HEK293 (cell line): ENCODE measurements around the gene MARF1.
"Not testable (repeated sequence)": the region's sequence is repeated elsewhere in the genome, so short reads cannot be mapped to it uniquely, and the experiment has no call there.

Source experiments
- CTCF ChIA-PET: fragments of 350-600 bp; formaldehyde crosslinking; extraction: SDS; loops from one replicate; lab custom pipeline; 2021; ENCODE audit warnings: antibody characterized with exemption; lab: Yijun Ruan, JAX
- POLR2A ChIA-PET: fragments of 300-600 bp; formaldehyde crosslinking; extraction: SDS; loops from one replicate; lab custom pipeline; 2020; ENCODE audit warnings: antibody characterized with exemption, inconsistent platforms; lab: Yijun Ruan, JAX
- H3K27ac ChIP-seq: fragments of 200-500 bp; sonication (Bioruptor generic); 2 replicates; pipeline ENCODE4 v1.5.1; 2014; ENCODE audit warnings: low read depth, low read length, control low read depth, inconsistent platforms; ENCODE audit errors: extremely low read depth
- H3K36me3 ChIP-seq, 2 experiments: fragments of 200-500 bp in 1 of 2; sonication (Bioruptor generic) in 1 of 2; 1 replicate in 1 of 2; 2 replicates in 1 of 2; pipeline ENCODE4 v1.5.1; 2014 to 2017; ENCODE audit warnings: inconsistent platforms in 2 of 2, low read length in 2 of 2; ENCODE audit not compliant: control insufficient read depth in 2 of 2, insufficient read depth in 1 of 2
- H3K4me1 ChIP-seq: fragments of 200-500 bp; sonication (Bioruptor generic); 2 replicates; pipeline ENCODE4 v1.5.1; 2014; ENCODE audit warnings: mild to moderate bottlenecking, low read length, inconsistent platforms; ENCODE audit not compliant: control insufficient read depth, insufficient read depth
- H3K4me3 ChIP-seq: 2 replicates; pipeline ENCODE4 v1.5.1; 2011; ENCODE audit warnings: low read depth, mild to moderate bottlenecking, control low read depth, low read length, moderate library complexity
- H3K9me3 ChIP-seq: fragments of 200-500 bp; sonication (Bioruptor generic); 2 replicates; pipeline ENCODE4 v1.5.1; 2014; ENCODE audit warnings: low read depth, low read length, inconsistent platforms; ENCODE audit not compliant: control insufficient read depth, insufficient read depth
- GFI1B ChIP-seq: fragments of 450-650 bp; formaldehyde crosslinking; IDR thresholded peaks from 2 replicates; pipeline ENCODE4 v1.5.1; 2016; ENCODE audit warnings: missing biosample characterization, missing genetic modification characterization
- GLIS1 ChIP-seq: fragments of 450-650 bp; formaldehyde crosslinking; IDR thresholded peaks from 2 replicates; pipeline ENCODE4 v1.5.1; 2016; ENCODE audit warnings: missing biosample characterization, missing genetic modification characterization
- KLF1 ChIP-seq: fragments of 450-650 bp; formaldehyde crosslinking; IDR thresholded peaks from 2 replicates; pipeline ENCODE4 v1.5.1; 2016; ENCODE audit warnings: missing biosample characterization, missing genetic modification characterization
- KLF10 ChIP-seq: fragments of 450-650 bp; IDR thresholded peaks from 2 replicates; pipeline ENCODE4 v1.5.1; 2018; ENCODE audit warnings: missing biosample characterization, mild to moderate bottlenecking, missing genetic modification characterization
- KLF16 ChIP-seq: fragments of 450-650 bp; formaldehyde crosslinking; IDR thresholded peaks from 2 replicates; pipeline ENCODE4 v1.5.1; 2017; ENCODE audit warnings: missing biosample characterization, missing genetic modification characterization
- KLF9 ChIP-seq: fragments of 450-650 bp; formaldehyde crosslinking; IDR thresholded peaks from 2 replicates; pipeline ENCODE4 v1.5.1; 2016; ENCODE audit warnings: missing biosample characterization, missing genetic modification characterization, low read depth
- SP3 ChIP-seq: fragments of 450-650 bp; formaldehyde crosslinking; IDR thresholded peaks from 2 replicates; pipeline ENCODE4 v1.5.1; 2016; ENCODE audit warnings: missing biosample characterization, missing genetic modification characterization
- SP7 ChIP-seq: fragments of 450-650 bp; formaldehyde crosslinking; IDR thresholded peaks from 2 replicates; pipeline ENCODE4 v1.5.1; 2016; ENCODE audit warnings: missing biosample characterization, missing genetic modification characterization
- WT1 ChIP-seq: fragments of 450-650 bp; formaldehyde crosslinking; IDR thresholded peaks from 2 replicates; pipeline ENCODE4 v1.5.1; 2016; ENCODE audit warnings: missing biosample characterization, missing genetic modification characterization
- ZEB2 ChIP-seq: fragments of 450-650 bp; formaldehyde crosslinking; IDR thresholded peaks from 2 replicates; pipeline ENCODE4 v1.5.1; 2016; ENCODE audit warnings: missing biosample characterization, missing genetic modification characterization
- ZNF2 ChIP-seq: fragments of 450-650 bp; formaldehyde crosslinking; IDR thresholded peaks from 2 replicates; pipeline ENCODE4 v1.5.1; 2016; ENCODE audit warnings: missing biosample characterization, missing genetic modification characterization
- ZNF324 ChIP-seq: fragments of 450-650 bp; formaldehyde crosslinking; IDR thresholded peaks from 2 replicates; pipeline ENCODE4 v1.5.1; 2016; ENCODE audit warnings: missing biosample characterization, missing genetic modification characterization
- ZNF335 ChIP-seq: fragments of 450-650 bp; formaldehyde crosslinking; conservative IDR thresholded peaks from 2 replicates; pipeline ENCODE4 v1.5.1; 2016; ENCODE audit warnings: missing biosample characterization, missing genetic modification characterization
- ZNF529 ChIP-seq: fragments of 450-650 bp; formaldehyde crosslinking; IDR thresholded peaks from 2 replicates; pipeline ENCODE4 v1.5.1; 2017; ENCODE audit warnings: missing genetic modification characterization, missing biosample characterization; ENCODE audit not compliant: insufficient replicate concordance
- ZNF629 ChIP-seq: fragments of 450-650 bp; formaldehyde crosslinking; IDR thresholded peaks from 2 replicates; pipeline ENCODE4 v1.5.1; 2017; ENCODE audit warnings: missing biosample characterization, missing genetic modification characterization
- ZNF654 ChIP-seq: fragments of 450-650 bp; formaldehyde crosslinking; IDR thresholded peaks from 2 replicates; pipeline ENCODE4 v1.5.1; 2016; ENCODE audit warnings: low read depth, missing biosample characterization, missing genetic modification characterization
- ZNF76 ChIP-seq: fragments of 450-650 bp; formaldehyde crosslinking; IDR thresholded peaks from 2 replicates; pipeline ENCODE4; 2016; ENCODE audit warnings: low read depth, missing biosample characterization, missing genetic modification characterization, borderline replicate concordance
- ZNF843 ChIP-seq: fragments of 450-650 bp; formaldehyde crosslinking; IDR thresholded peaks from 2 replicates; pipeline ENCODE4 v1.5.1; 2016; ENCODE audit warnings: missing biosample characterization, missing genetic modification characterization
- ZSCAN23 ChIP-seq: fragments of 450-650 bp; formaldehyde crosslinking; IDR thresholded peaks from 2 replicates; pipeline ENCODE4 v1.5.1; 2016; ENCODE audit warnings: missing biosample characterization, missing genetic modification characterization
- ZXDB ChIP-seq: fragments of 450-650 bp; formaldehyde crosslinking; IDR thresholded peaks from 2 replicates; pipeline ENCODE4 v1.5.1; 2016; ENCODE audit warnings: missing biosample characterization, missing genetic modification characterization
- TF ChIP-seq, protein P1 (sequence below): fragments of 450-650 bp; formaldehyde crosslinking; IDR thresholded peaks from 2 replicates; pipeline ENCODE4 v1.5.1; 2016; ENCODE audit warnings: missing biosample characterization, missing genetic modification characterization
- TF ChIP-seq, protein P2 (sequence below): fragments of 450-650 bp; formaldehyde crosslinking; IDR thresholded peaks from 2 replicates; pipeline ENCODE4 v1.5.1; 2016; ENCODE audit warnings: missing biosample characterization, missing genetic modification characterization
- TF ChIP-seq, protein P3 (sequence below): fragments of 450-650 bp; formaldehyde crosslinking; IDR thresholded peaks from 2 replicates; pipeline ENCODE4 v1.5.1; 2017; ENCODE audit warnings: missing biosample characterization, missing genetic modification characterization
- TF ChIP-seq, protein P4 (sequence below): fragments of 450-650 bp; formaldehyde crosslinking; IDR thresholded peaks from 2 replicates; pipeline ENCODE4 v1.5.1; 2016; ENCODE audit warnings: missing biosample characterization, missing genetic modification characterization
- TF ChIP-seq, protein P5 (sequence below): fragments of 450-650 bp; formaldehyde crosslinking; IDR thresholded peaks from 2 replicates; pipeline ENCODE4 v1.5.1; 2016; ENCODE audit warnings: missing biosample characterization, missing genetic modification characterization
- TF ChIP-seq, protein P6 (sequence below): fragments of 450-650 bp; formaldehyde crosslinking; IDR thresholded peaks from 2 replicates; pipeline ENCODE4 v1.5.1; 2016; ENCODE audit warnings: missing biosample characterization, missing genetic modification characterization

The MARF1 gene

DNA sequence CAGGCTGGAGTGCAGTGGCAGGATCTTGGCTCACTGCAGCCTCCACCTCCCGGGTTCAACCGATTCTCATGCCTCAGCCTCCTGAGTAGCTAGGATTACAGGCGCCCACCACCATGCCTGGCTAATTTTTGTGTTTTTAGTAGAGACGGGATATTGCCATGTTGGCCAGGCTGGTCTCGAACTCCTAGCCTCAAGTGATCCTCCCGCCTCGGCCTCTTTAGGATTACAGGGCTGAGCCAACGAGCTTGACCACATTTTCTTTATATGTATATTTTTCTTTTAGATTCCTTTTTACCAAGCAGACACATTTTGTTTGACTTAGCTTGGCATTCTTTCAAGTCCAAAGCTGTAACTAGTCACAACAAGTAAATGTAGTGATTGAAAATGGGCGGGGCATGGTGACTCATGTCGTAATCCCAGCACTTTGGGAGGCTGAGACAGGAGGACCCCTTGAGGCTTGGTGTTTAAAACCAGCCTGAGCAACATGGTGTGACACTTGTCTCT is 2.1 kb upstream of the MARF1 start:
- TF ChIP-seq ZNF843 (tag by site-specific recombination) (0 out of 2 replicates have a peak, but pooled peaks have one; percentile 29), ZNF335 (tag by site-specific recombination) (peak; percentile 91), ZSCAN23 (0 out of 2 replicates have a peak, but pooled peaks have one; percentile 20), ZEB2 (peak; percentile 67), ZNF654 (tag by site-specific recombination) (0 out of 2 replicates have a peak, but pooled peaks have one; percentile 6), GFI1B (peak; percentile 52; the same call in 1 of the 2 replicates), ZNF529 (peak; percentile 2), ZXDB (peak; percentile 57; the same call in 1 of the 2 replicates), WT1 (tag by site-specific recombination) (peak; percentile 37), KLF10 (tag by site-specific recombination) (peak; percentile 88), GLIS1 (peak; percentile 73), SP3 (tag by site-specific recombination) (0 out of 2 replicates have a peak, but pooled peaks have one; percentile 25), KLF1 (tag by site-specific recombination) (peak; percentile 82; the same call in 1 of the 2 replicates), KLF9 (tag by site-specific recombination) (peak; percentile 90), ZNF76 (peak; percentile 46; the same call in 1 of the 2 replicates), ZNF324 (peak; percentile 59), SP7 (tag by site-specific recombination) (peak; percentile 72), ZNF2 (tag by site-specific recombination) (peak; percentile 75; the same call in 1 of the 2 replicates), KLF16 (peak; percentile 37; the same call in 1 of the 2 replicates), ZNF629 (tag by site-specific recombination) (peak; percentile 77)
- TF ChIP-seq, protein P1, sequence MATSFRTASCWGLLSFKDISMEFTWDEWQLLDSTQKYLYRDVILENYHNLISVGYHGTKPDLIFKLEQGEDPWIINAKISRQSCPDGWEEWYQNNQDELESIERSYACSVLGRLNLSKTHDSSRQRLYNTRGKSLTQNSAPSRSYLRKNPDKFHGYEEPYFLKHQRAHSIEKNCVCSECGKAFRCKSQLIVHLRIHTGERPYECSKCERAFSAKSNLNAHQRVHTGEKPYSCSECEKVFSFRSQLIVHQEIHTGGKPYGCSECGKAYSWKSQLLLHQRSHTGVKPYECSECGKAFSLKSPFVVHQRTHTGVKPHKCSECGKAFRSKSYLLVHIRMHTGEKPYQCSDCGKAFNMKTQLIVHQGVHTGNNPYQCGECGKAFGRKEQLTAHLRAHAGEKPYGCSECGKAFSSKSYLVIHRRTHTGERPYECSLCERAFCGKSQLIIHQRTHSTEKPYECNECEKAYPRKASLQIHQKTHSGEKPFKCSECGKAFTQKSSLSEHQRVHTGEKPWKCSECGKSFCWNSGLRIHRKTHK, result 0 out of 2 replicates have a peak, but pooled peaks have one; percentile 14
- TF ChIP-seq, protein P2, sequence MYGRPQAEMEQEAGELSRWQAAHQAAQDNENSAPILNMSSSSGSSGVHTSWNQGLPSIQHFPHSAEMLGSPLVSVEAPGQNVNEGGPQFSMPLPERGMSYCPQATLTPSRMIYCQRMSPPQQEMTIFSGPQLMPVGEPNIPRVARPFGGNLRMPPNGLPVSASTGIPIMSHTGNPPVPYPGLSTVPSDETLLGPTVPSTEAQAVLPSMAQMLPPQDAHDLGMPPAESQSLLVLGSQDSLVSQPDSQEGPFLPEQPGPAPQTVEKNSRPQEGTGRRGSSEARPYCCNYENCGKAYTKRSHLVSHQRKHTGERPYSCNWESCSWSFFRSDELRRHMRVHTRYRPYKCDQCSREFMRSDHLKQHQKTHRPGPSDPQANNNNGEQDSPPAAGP (tag by site-specific recombination), result peak; percentile 71; the same call in 1 of the 2 replicates
- TF ChIP-seq, protein P3, sequence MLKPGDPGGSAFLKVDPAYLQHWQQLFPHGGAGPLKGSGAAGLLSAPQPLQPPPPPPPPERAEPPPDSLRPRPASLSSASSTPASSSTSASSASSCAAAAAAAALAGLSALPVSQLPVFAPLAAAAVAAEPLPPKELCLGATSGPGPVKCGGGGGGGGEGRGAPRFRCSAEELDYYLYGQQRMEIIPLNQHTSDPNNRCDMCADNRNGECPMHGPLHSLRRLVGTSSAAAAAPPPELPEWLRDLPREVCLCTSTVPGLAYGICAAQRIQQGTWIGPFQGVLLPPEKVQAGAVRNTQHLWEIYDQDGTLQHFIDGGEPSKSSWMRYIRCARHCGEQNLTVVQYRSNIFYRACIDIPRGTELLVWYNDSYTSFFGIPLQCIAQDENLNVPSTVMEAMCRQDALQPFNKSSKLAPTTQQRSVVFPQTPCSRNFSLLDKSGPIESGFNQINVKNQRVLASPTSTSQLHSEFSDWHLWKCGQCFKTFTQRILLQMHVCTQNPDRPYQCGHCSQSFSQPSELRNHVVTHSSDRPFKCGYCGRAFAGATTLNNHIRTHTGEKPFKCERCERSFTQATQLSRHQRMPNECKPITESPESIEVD, result peak; percentile 47
- TF ChIP-seq, protein P4, sequence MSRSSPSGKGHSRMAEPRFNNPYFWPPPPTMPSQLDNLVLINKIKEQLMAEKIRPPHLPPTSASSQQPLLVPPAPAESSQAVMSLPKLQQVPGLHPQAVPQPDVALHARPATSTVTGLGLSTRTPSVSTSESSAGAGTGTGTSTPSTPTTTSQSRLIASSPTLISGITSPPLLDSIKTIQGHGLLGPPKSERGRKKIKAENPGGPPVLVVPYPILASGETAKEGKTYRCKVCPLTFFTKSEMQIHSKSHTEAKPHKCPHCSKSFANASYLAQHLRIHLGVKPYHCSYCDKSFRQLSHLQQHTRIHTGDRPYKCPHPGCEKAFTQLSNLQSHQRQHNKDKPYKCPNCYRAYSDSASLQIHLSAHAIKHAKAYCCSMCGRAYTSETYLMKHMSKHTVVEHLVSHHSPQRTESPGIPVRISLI, result peak; percentile 6; the same call in 1 of the 2 replicates
- TF ChIP-seq, protein P5, sequence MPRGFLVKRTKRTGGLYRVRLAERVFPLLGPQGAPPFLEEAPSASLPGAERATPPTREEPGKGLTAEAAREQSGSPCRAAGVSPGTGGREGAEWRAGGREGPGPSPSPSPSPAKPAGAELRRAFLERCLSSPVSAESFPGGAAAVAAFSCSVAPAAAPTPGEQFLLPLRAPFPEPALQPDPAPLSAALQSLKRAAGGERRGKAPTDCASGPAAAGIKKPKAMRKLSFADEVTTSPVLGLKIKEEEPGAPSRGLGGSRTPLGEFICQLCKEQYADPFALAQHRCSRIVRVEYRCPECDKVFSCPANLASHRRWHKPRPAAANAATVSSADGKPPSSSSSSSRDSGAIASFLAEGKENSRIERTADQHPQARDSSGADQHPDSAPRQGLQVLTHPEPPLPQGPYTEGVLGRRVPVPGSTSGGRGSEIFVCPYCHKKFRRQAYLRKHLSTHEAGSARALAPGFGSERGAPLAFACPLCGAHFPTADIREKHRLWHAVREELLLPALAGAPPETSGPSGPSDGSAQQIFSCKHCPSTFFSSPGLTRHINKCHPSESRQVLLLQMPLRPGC (tag by site-specific recombination), result peak; percentile 85
- TF ChIP-seq, protein P6, sequence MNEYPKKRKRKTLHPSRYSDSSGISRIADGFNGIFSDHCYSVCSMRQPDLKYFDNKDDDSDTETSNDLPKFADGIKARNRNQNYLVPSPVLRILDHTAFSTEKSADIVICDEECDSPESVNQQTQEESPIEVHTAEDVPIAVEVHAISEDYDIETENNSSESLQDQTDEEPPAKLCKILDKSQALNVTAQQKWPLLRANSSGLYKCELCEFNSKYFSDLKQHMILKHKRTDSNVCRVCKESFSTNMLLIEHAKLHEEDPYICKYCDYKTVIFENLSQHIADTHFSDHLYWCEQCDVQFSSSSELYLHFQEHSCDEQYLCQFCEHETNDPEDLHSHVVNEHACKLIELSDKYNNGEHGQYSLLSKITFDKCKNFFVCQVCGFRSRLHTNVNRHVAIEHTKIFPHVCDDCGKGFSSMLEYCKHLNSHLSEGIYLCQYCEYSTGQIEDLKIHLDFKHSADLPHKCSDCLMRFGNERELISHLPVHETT, result 0 out of 2 replicates have a peak, but pooled peaks have one; percentile 61
- POLR2A ChIA-PET, result not testable (repeated sequence)

More for the DNA sequence above, 2.1 kb upstream of the MARF1 start:
- not testable (repeated sequence) for H3K9me3 ChIP-seq, H3K36me3 ChIP-seq, H3K4me3 ChIP-seq
- CTCF ChIA-PET, result interaction anchor here (0.6 to 0.7 kb wide), 2 partner anchors 34 to 125 kb away, joined by 3 read pairs; no protein-coding TSS in a partner anchor
- Histone ChIP-seq H3K4me1 (peaks cover 15% of the 10 kb centered on the region), H3K27ac (0 out of 2 replicates have a peak overlapping the region, but pooled peaks have one; percentile 98)
